ENCODE measurements around the gene KMT2D.

The KMT2D gene

GRCh38 chr12:49054524-49054923, 6.1 kb downstream of the KMT2D start:
- no peak for TF ChIP-seq CTCF (IDR thresholded peaks at IDR 0.05; ENCODE audit: low read depth, low read length)
- DNase-seq (ENCODE audit: low read depth in 2 of 2), result no peak
- H3K4me3 ChIP-seq (replicated peaks in 1 of 2; ENCODE audit: low read depth in 2 of 2, low read length in 2 of 2), result no peak overlapping the region

- no peak for TF ChIP-seq CTCF (IDR thresholded peaks at IDR 0.05; ENCODE audit: low read depth, low read length)
- H3K4me3 ChIP-seq (replicated peaks in 1 of 2; ENCODE audit: low read depth in 2 of 2, low read length in 2 of 2), result no peak overlapping the region
- DNase-seq (ENCODE audit: low read depth in 2 of 2), result no peak
Observed at GRCh38 chr12:49054096-49054495, 6.5 kb downstream of the KMT2D start.

- no peak overlapping the region for H3K4me3 ChIP-seq (replicated peaks in 1 of 2; ENCODE audit: low read depth in 2 of 2, low read length in 2 of 2)
Observed at GRCh38 chr12:49052451-49053208, 8.0 kb downstream of the KMT2D start.

GRCh38 chr12:49051777-49052438, 8.7 kb downstream of the KMT2D start:
- no peak for DNase-seq (ENCODE audit: low read depth in 2 of 2)
- no peak overlapping the region for H3K4me3 ChIP-seq (replicated peaks in 1 of 2; ENCODE audit: low read depth in 2 of 2, low read length in 2 of 2)
- TF ChIP-seq CTCF (IDR thresholded peaks at IDR 0.05; ENCODE audit: low read depth, low read length), result no peak

More at GRCh38 chr12:49052451-49053208, 8.0 kb downstream of the KMT2D start:
- no peak for DNase-seq (ENCODE audit: low read depth in 2 of 2)
- TF ChIP-seq CTCF (IDR thresholded peaks at IDR 0.05; ENCODE audit: low read depth, low read length), result no peak

GRCh38 chr12:49051373-49051764, 9.2 kb downstream of the KMT2D start:
- no peak overlapping the region for H3K4me3 ChIP-seq (replicated peaks in 1 of 2; ENCODE audit: low read depth in 2 of 2, low read length in 2 of 2)
- DNase-seq (ENCODE audit: low read depth in 2 of 2), result no peak
- no peak for TF ChIP-seq CTCF (IDR thresholded peaks at IDR 0.05; ENCODE audit: low read depth, low read length)

- DNase-seq (ENCODE audit: low read depth in 2 of 2), result no peak
- H3K4me3 ChIP-seq (replicated peaks in 1 of 2; ENCODE audit: low read depth in 2 of 2, low read length in 2 of 2), result no peak overlapping the region
- TF ChIP-seq CTCF (IDR thresholded peaks at IDR 0.05; ENCODE audit: low read depth, low read length), result no peak
Observed at GRCh38 chr12:49050507-49051372, 9.9 kb downstream of the KMT2D start.
